ENCODE results near the gene PCYT1A.

PCYT1A gene

DNA sequence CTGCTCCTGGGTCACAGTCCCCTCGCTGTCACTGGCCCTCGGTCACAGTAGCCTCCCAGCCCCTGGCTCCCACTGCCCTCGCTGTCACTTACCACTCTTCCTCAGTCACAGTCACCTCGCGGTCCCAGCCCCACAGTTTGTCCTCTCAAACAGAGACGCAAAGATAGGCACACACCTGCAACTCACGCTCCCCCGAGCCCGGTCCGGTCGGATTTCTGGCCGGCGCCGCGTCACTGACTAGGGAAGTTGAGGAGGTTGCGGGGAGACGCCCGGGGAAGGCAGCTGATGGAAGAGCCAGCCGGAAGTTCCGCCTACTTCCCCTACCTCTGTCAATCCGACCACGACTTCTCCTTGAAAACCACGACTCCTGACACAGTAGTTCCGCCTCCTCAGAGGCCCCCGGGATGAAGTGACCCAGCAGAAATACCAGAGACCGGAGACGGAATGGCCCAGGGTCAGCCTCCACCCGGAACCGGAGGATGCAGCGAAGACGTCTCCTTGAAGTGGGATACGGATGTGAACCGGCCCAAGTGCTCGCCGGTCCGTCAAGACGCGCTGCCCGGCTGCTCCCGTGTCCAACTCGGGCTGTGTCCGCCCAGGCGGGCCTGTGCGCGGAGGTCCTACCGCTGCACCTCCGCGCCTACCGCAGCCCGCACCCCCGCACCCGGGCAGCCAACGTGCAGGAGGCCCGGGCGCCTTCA, at the start of gene PCYT1A:
PCYT1A (minus strand) TSS at position 287 of the 701 bp plus-strand sequence. CDS start 17,195 bp downstream, outside the sequence.
- no peaks in the 10 kb centered on the region for H3K36me3 ChIP-seq (ENCODE audit: insufficient read depth, low read length)
- peak within 1 kb of the TSS; percentile 93 for H3K9ac ChIP-seq (ENCODE audit: insufficient read length)
- DNase-seq (ENCODE audit: low read depth, low spot score) = peak; percentile 70
- H3K9me3 ChIP-seq (ENCODE audit: low read depth, low read length) = no peaks in the 10 kb centered on the region
- peak within 1 kb of the TSS; percentile 99 for H3K4me3 ChIP-seq
- H3K27ac ChIP-seq = peak within 1 kb of the TSS; percentile 81
- TF ChIP-seq EZH2 (IDR thresholded peaks at IDR 0.05) = no peak
- no peak for TF ChIP-seq FOXP2 (optimal IDR thresholded peaks at IDR 0.05; ENCODE audit: control extremely low read depth, extremely low read length, insufficient read depth)
- TF ChIP-seq POLR2AphosphoS5 (IDR thresholded peaks at IDR 0.05; ENCODE audit: borderline replicate concordance, low read depth, low read length) = peak; percentile 97

- Histone ChIP-seq H3K27ac (no peak overlapping the region), H3K36me3 (ENCODE audit: insufficient read depth, low read length) (no peaks in the 10 kb centered on the region), H3K9ac (ENCODE audit: insufficient read length) (no peak overlapping the region), H3K9me3 (ENCODE audit: low read depth, low read length) (no peaks in the 10 kb centered on the region), H3K4me3 (no peak overlapping the region)
- DNase-seq (ENCODE audit: low read depth, low spot score) = no peak
- TF ChIP-seq POLR2AphosphoS5 (IDR thresholded peaks at IDR 0.05; ENCODE audit: borderline replicate concordance, low read depth, low read length) = no peak
Measured at GRCh38 chr3:196336319-196337145, 49.0 kb upstream of the PCYT1A start.

- no peak overlapping the region for H3K9ac ChIP-seq (ENCODE audit: insufficient read length)
- DNase-seq (ENCODE audit: low read depth, low spot score) = no peak
- no peak for TF ChIP-seq FOXP2 (optimal IDR thresholded peaks at IDR 0.05; ENCODE audit: control extremely low read depth, extremely low read length, insufficient read depth)
- TF ChIP-seq POLR2AphosphoS5 (IDR thresholded peaks at IDR 0.05; ENCODE audit: borderline replicate concordance, low read depth, low read length) = no peak
- no peak for TF ChIP-seq EZH2 (IDR thresholded peaks at IDR 0.05)
- H3K36me3 ChIP-seq (ENCODE audit: insufficient read depth, low read length) = no peaks in the 10 kb centered on the region
- H3K9me3 ChIP-seq (ENCODE audit: low read depth, low read length) = no peaks in the 10 kb centered on the region
- H3K27ac ChIP-seq = no peak overlapping the region
- no peak overlapping the region for H3K4me3 ChIP-seq
Measured at GRCh38 chr3:196335503-196335948, 48.0 kb upstream of the PCYT1A start.

GRCh38 chr3:196334982-196335381, 47.5 kb upstream of the PCYT1A start:
- no peaks in the 10 kb centered on the region for H3K9me3 ChIP-seq (ENCODE audit: low read depth, low read length)
- H3K27ac ChIP-seq = no peak overlapping the region
- TF ChIP-seq EZH2 (IDR thresholded peaks at IDR 0.05) = no peak
- H3K4me3 ChIP-seq = no peak overlapping the region
- H3K9ac ChIP-seq (ENCODE audit: insufficient read length) = no peak overlapping the region
- no peak for DNase-seq (ENCODE audit: low read depth, low spot score)
- no peaks in the 10 kb centered on the region for H3K36me3 ChIP-seq (ENCODE audit: insufficient read depth, low read length)

DNA sequence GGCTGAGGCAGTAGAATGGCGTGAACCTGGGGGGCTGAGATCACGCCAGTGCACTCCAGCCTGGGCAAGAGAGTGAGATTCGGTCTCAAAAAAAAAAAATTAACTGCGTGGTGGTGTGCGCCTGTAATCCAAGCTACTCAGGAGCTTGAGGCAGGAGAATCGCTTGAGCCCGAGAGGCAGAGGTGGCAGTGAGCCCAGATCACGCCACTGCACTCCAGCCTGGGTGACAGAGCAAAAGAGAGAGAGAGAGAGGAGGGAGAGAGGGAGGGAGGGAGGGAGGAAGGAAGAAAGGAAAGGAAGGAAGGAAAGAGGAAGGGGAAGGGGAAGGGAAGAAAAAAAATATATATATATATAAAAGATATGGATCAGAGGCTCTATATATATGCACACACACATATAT, 44.6 kb upstream of the PCYT1A start:
- TF ChIP-seq FOXP2 (optimal IDR thresholded peaks at IDR 0.05; ENCODE audit: control extremely low read depth, extremely low read length, insufficient read depth) (no peak), EZH2 (IDR thresholded peaks at IDR 0.05) (no peak), POLR2AphosphoS5 (IDR thresholded peaks at IDR 0.05; ENCODE audit: borderline replicate concordance, low read depth, low read length) (no peak)
- no peak overlapping the region for H3K4me3 ChIP-seq
- H3K9ac ChIP-seq (ENCODE audit: insufficient read length) = no peak overlapping the region
- no peaks in the 10 kb centered on the region for H3K9me3 ChIP-seq (ENCODE audit: low read depth, low read length)
- no peak overlapping the region for H3K27ac ChIP-seq
- DNase-seq (ENCODE audit: low read depth, low spot score) = no peak
- H3K36me3 ChIP-seq (ENCODE audit: insufficient read depth, low read length) = no peaks in the 10 kb centered on the region

DNA sequence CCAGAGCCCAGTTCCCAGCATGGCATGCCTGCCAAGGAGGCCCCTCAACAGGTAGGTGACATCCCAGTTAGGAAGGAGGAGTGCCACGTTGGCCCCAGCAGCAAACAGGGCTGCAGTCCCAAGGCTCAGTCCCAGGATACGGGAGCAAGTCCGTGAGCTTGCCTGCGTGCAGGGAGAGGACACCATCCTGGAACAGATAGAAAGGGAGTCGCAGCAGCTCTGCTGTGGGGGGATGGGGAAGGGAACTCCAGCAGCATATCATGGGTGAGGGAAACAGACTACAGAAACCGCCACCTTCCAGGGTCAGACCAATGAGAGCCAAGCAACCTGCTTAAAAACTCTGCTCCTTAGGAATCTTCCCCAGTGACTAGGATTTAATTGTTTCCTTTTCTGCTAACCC, 39.9 kb upstream of the PCYT1A start:
- TF ChIP-seq FOXP2 (optimal IDR thresholded peaks at IDR 0.05; ENCODE audit: control extremely low read depth, extremely low read length, insufficient read depth) (no peak), POLR2AphosphoS5 (IDR thresholded peaks at IDR 0.05; ENCODE audit: borderline replicate concordance, low read depth, low read length) (no peak), EZH2 (IDR thresholded peaks at IDR 0.05) (no peak)
- DNase-seq (ENCODE audit: low read depth, low spot score) = no peak
- no peaks in the 10 kb centered on the region for H3K36me3 ChIP-seq (ENCODE audit: insufficient read depth, low read length)
- no peak overlapping the region for H3K9ac ChIP-seq (ENCODE audit: insufficient read length)
- no peak overlapping the region for H3K27ac ChIP-seq
- H3K9me3 ChIP-seq (ENCODE audit: low read depth, low read length) = no peaks in the 10 kb centered on the region
- H3K4me3 ChIP-seq = no peak overlapping the region

DNA sequence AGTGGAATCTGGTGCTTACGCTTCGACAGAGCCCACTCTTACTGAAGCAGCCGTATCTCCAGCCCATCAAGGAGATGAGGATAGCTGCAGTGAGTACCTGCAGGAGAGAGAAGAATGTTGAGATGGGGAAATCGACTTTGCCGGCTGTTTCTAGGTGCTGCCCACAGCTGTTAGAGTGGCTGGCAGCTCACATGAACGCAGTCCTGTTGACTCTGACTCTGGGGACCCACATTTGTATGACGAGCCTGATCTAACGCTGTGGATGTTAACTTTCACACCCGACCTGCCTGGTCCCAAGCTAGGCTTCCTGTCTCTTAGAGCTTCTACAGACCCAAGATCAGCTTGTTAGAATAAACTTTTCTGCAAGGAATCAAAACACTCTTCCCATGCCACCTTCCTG, 39.4 kb upstream of the PCYT1A start:
- Histone ChIP-seq H3K27ac (no peak overlapping the region), H3K9ac (ENCODE audit: insufficient read length) (no peak overlapping the region), H3K9me3 (ENCODE audit: low read depth, low read length) (no peaks in the 10 kb centered on the region), H3K4me3 (no peak overlapping the region), H3K36me3 (ENCODE audit: insufficient read depth, low read length) (no peaks in the 10 kb centered on the region)
- TF ChIP-seq EZH2 (IDR thresholded peaks at IDR 0.05) = no peak
- no peak for TF ChIP-seq POLR2AphosphoS5 (IDR thresholded peaks at IDR 0.05; ENCODE audit: borderline replicate concordance, low read depth, low read length)
- TF ChIP-seq FOXP2 (optimal IDR thresholded peaks at IDR 0.05; ENCODE audit: control extremely low read depth, extremely low read length, insufficient read depth) = no peak
- no peak for DNase-seq (ENCODE audit: low read depth, low spot score)

- H3K4me3 ChIP-seq = no peak overlapping the region
- TF ChIP-seq POLR2AphosphoS5 (IDR thresholded peaks at IDR 0.05; ENCODE audit: borderline replicate concordance, low read depth, low read length) (no peak), EZH2 (IDR thresholded peaks at IDR 0.05) (no peak), FOXP2 (optimal IDR thresholded peaks at IDR 0.05; ENCODE audit: control extremely low read depth, extremely low read length, insufficient read depth) (no peak)
- no peak overlapping the region for H3K9ac ChIP-seq (ENCODE audit: insufficient read length)
- DNase-seq (ENCODE audit: low read depth, low spot score) = no peak
- H3K27ac ChIP-seq = no peak overlapping the region
- H3K36me3 ChIP-seq (ENCODE audit: insufficient read depth, low read length) = no peaks in the 10 kb centered on the region
- H3K9me3 ChIP-seq (ENCODE audit: low read depth, low read length) = no peaks in the 10 kb centered on the region
Measured at GRCh38 chr3:196323691-196324090, 36.2 kb upstream of the PCYT1A start.
